Body of pancreas (tissue), 4 donors: ENCODE results near the gene GNAT2.

Experiments used
- POLR2A ChIP-seq, 3 donors: fragments of 450-650 bp; IDR thresholded peaks; one replicate each; pipeline ENCODE4 v1.6.1; 2016; ENCODE audit warnings: antibody characterized with exemption in 3 of 3, mild to moderate bottlenecking in 2 of 3
- TF ChIP-seq, protein P1 (sequence below), 7 experiments: fragments of 450-650 bp in 4 of 7; fragments of 200-600 bp in 3 of 7; sonication (generic) in 3 of 7; IDR thresholded peaks; one replicate each; pipeline ENCODE4 v1.5.1; 2016 to 2019; ENCODE audit warnings: antibody characterized with exemption in 7 of 7

DNA sequence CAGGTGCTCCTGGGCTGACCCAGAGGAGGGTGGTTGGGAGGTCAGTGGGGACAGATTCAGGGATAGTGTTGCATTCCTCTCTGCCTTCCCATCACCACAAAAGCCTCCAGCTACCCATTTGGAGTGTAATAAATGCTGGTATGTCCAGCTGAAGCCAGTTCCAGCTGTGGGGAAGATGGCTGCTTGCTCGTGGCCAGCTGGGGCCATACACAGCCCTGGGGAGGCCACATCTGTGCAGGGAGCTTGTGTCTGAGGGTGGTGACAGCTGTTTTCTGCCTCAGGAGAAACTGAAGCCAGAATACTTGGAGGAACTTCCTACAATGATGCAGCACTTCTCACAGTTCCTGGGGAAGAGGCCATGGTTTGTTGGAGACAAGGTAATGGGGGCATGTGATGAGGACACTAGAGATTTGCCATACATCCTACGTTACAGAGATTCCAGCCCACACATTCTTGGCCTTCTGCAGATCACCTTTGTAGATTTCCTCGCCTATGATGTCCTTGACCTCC lies 39.2 kb upstream of the GNAT2 start:
- TF ChIP-seq, protein P1, sequence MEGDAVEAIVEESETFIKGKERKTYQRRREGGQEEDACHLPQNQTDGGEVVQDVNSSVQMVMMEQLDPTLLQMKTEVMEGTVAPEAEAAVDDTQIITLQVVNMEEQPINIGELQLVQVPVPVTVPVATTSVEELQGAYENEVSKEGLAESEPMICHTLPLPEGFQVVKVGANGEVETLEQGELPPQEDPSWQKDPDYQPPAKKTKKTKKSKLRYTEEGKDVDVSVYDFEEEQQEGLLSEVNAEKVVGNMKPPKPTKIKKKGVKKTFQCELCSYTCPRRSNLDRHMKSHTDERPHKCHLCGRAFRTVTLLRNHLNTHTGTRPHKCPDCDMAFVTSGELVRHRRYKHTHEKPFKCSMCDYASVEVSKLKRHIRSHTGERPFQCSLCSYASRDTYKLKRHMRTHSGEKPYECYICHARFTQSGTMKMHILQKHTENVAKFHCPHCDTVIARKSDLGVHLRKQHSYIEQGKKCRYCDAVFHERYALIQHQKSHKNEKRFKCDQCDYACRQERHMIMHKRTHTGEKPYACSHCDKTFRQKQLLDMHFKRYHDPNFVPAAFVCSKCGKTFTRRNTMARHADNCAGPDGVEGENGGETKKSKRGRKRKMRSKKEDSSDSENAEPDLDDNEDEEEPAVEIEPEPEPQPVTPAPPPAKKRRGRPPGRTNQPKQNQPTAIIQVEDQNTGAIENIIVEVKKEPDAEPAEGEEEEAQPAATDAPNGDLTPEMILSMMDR (IDR thresholded peaks at IDR 0.05) = no peak
- no peak for TF ChIP-seq POLR2A (IDR thresholded peaks at IDR 0.05)
